GM12875 (cell line): ENCODE measurements around the gene TBC1D22A.

Source experiments
- H3K4me3 ChIP-seq: one replicate; pipeline ENCODE4 v1.5.1; 2011; ENCODE audit warnings: low read depth, low read length, control low read depth
- TF ChIP-seq, protein P1 (sequence below): IDR thresholded peaks from 2 replicates; pipeline ENCODE4 v1.5.1; 2011; ENCODE audit warnings: low read depth, mild to moderate bottlenecking, control low read depth, inconsistent platforms, low read length, moderate library complexity, borderline replicate concordance; ENCODE audit not compliant: insufficient read depth

Gene TBC1D22A

DNA sequence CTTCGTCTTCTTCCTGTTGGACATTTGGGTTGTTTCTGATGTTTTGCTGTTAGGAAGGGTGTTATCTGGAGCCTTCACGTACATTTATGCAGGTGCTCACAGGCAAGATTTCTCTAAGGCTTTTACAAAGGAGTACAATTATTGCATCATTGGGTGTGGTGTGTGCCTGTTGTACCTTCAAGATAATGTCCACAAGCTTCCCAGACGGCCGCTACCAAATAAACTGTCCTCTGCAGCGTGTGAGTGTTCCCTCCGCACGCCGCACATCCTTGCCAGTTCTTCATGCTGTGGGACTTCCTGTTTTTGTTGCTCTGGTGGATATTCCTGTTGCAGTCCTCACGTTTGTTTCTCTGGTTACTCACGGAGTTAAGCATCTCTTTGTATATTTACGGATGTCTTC is 133.3 kb downstream of the TBC1D22A start:
- no peak overlapping the region for H3K4me3 ChIP-seq
- TF ChIP-seq, protein P1, sequence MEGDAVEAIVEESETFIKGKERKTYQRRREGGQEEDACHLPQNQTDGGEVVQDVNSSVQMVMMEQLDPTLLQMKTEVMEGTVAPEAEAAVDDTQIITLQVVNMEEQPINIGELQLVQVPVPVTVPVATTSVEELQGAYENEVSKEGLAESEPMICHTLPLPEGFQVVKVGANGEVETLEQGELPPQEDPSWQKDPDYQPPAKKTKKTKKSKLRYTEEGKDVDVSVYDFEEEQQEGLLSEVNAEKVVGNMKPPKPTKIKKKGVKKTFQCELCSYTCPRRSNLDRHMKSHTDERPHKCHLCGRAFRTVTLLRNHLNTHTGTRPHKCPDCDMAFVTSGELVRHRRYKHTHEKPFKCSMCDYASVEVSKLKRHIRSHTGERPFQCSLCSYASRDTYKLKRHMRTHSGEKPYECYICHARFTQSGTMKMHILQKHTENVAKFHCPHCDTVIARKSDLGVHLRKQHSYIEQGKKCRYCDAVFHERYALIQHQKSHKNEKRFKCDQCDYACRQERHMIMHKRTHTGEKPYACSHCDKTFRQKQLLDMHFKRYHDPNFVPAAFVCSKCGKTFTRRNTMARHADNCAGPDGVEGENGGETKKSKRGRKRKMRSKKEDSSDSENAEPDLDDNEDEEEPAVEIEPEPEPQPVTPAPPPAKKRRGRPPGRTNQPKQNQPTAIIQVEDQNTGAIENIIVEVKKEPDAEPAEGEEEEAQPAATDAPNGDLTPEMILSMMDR: no peak

DNA sequence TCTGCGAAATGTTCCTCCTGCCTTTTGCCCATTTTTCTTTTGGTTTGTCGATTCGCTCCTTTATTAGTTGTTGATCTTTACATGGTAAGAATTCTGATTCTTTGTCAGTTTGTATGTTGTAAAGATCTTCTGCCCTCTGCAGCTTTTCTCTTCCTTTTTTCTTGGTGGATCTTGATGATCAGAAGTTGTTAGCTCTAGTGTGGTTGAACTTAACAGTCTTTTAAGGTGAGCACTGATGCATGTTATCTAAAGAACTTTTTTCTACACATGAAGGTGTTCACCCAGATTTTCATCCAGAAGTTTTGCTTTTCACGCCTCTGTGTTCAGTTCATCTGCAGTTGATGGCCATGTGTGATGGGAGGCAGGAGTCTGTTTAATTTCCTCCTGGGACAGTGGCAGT is 133.7 kb downstream of the TBC1D22A start:
- no peak overlapping the region for H3K4me3 ChIP-seq
- TF ChIP-seq, protein P1: no peak

DNA sequence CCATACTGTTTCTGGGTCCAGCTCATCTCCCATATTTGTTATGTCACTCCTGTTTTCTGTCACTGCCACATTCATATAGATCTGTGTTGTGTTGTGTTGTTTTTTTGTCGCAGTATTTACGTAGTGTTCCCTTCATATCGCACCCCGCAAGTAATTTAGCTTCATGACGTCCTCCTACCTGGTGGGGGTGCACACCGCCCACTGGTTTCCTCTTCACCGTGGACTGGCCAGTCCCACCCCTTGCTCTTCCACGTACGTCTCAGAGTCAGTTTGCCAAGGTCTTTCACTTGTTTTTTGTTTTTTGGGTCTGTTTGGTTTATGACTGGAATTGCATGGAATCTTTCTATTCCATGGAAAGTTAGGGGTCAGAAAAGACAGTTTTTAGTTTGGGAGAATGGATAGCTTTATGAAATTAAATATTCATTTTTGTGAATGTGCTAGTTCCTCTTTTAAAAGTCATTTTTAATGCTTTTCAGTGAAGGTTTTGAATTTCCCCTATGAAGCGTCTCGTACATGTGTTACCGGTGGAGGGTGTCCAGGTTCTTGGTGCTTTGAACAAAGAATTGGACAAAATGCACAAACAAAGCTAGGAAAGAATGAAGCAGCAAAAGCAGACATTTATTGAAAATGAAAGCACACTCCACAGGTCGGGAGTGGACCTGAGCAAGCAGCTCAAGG is 134.3 kb downstream of the TBC1D22A start:
- TF ChIP-seq, protein P1: no peak
- H3K4me3 ChIP-seq: no peak overlapping the region

DNA sequence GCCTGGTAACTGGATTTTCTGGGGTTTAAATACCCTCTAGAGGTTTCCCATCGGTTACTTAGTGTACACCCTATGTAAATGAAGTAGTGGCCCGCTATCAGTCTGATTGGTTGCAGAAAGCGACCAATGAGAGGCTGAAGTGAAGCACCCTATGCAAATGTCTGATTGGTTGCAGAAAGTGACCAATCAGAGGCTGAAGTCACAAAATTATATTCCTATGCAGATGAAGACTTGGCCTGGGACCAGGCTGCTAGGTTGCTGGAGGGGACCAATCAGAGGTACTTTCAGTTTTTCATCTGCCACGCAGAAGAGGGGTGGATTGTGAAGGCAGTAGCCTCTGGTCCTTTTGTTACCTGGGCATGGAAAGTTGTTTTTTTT is 134.8 kb downstream of the TBC1D22A start:
- no peak overlapping the region for H3K4me3 ChIP-seq
- TF ChIP-seq, protein P1: no peak

DNA sequence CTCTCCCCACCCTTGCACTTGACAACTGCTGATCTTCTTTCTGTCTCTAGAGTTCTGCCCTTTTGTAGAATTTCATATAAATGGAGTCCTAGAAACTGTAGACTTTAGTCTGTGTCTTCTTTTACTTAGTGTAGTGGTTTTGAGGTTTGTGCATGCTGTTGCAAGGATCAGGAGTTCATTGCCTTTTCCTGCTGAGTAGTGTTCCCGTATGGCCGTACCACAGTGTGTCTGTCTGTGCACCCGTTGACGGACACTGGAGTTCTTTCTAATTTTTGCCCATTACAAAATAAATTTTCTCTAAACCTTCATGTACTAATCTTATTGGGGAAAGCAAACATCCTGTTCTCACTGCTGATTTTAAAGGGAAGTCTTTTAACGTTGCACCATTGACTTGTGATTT is 138.1 kb downstream of the TBC1D22A start:
- TF ChIP-seq, protein P1: no peak
- H3K4me3 ChIP-seq: no peak overlapping the region

DNA sequence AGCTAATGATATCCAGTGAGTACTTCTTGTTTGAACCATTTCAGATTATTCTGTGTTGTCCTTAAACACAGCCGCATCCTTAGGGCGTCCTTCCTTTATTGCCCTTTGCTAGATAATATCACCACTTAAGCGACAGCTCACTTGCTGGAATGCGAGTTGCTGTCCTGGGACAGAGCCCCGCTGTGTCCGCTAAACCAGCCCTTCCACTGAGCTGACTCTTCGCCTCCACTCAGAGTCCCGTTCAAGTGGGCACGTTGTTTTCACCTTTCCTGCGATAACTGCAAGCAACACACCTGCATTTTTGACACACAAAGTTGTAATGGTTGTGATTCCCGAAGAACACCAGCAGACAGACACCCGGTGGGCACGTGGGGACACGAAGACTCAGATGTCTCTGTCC is 140.0 kb downstream of the TBC1D22A start:
- TF ChIP-seq, protein P1: no peak
- no peak overlapping the region for H3K4me3 ChIP-seq
